Mammary epithelial cell (primary cell): ENCODE results near the gene RPS8.

ENCODE experiments used
- EZH2 ChIP-seq: IDR thresholded peaks from 2 replicates; pipeline ENCODE4 v1.6.1; 2012; ENCODE audit warnings: low read length, inconsistent platforms, borderline replicate concordance
- TF ChIP-seq, protein P1 (sequence below), 2 donors: IDR thresholded peaks in 1 of 2; conservative IDR thresholded peaks in 1 of 2; 2 replicates each; pipeline ENCODE4 v1.5.1; 2011 to 2012; ENCODE audit warnings: inconsistent platforms in 2 of 2, low read length in 2 of 2, mild to moderate bottlenecking in 2 of 2, control low read depth in 1 of 2, low read depth in 1 of 2; ENCODE audit not compliant: insufficient read depth in 1 of 2; ENCODE audit errors: extremely low read depth in 1 of 2

DNA sequence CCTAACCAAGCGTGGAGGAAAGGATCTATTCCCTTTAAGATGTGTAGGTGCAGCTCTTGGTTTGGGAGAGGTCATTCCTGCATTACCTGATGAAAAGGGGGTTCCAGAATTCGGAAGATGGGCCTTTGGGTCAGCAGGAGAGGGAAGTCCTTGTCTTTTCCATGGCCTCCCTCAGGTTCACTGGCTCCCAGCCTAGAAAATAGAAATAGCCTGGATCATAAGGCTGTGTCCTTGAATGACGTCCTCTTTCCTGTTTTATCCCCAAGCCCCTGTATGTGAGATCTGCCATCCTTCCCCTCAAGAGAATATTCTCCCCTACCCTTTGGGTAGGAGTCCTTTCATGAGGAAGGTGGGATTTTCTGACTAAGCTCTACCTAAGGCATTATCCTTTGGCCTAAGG is 14.5 kb upstream of the RPS8 start:
- TF ChIP-seq, protein P1, sequence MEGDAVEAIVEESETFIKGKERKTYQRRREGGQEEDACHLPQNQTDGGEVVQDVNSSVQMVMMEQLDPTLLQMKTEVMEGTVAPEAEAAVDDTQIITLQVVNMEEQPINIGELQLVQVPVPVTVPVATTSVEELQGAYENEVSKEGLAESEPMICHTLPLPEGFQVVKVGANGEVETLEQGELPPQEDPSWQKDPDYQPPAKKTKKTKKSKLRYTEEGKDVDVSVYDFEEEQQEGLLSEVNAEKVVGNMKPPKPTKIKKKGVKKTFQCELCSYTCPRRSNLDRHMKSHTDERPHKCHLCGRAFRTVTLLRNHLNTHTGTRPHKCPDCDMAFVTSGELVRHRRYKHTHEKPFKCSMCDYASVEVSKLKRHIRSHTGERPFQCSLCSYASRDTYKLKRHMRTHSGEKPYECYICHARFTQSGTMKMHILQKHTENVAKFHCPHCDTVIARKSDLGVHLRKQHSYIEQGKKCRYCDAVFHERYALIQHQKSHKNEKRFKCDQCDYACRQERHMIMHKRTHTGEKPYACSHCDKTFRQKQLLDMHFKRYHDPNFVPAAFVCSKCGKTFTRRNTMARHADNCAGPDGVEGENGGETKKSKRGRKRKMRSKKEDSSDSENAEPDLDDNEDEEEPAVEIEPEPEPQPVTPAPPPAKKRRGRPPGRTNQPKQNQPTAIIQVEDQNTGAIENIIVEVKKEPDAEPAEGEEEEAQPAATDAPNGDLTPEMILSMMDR (conservative IDR thresholded peaks at IDR 0.05 in 1 of 2, IDR thresholded peaks at IDR 0.05 in 1 of 2; ENCODE audit: extremely low read depth in 1 of 2, insufficient read depth in 1 of 2, low read depth in 1 of 2, low read length in 2 of 2) = no peak
- no peak for TF ChIP-seq EZH2
